ENCODE measurements around the gene KRR1.

The KRR1 gene

DNA sequence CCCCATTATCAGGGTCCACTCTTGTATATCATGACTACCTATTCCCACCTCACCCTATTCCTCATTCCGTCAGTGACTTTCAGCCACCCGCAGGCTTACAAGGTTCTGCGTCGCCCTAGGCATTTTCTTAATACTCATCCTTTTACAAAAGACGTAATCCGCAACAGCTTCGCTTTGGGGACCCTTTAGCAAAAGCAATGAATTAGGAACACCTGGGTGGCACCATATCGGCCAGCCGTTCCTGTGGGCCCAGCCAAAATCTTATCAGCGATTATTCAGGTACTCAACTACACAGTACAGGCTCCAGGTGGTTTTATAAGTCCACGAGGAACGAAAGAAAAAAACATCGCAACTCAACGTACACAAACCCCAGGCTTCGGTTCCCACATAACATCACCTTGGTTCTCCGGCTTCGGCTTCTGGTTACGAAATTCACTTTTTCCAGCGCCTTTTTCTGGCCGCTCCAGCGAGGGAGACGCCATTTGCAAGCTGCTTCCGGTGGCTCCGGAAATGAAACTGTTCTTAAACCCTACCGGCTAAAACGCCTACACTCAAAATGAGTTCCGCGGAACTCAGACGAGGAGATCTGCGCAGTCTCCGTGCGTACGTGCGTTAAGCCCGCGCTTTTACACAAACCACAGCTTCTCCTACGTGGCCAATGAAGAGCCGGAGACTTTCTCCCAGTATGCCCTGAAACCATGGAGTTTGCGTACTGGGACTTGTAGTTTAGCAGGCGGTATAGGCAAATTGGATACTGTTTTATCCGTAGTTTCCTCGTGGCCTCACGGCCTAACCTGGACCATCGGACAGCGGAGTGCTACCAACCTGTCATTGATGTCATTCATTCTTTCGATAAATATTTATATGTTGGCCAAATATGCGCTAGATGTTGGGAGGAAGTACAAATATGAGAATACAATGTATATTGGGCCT, at the start of gene KRR1:
Gene KRR1 (minus strand): TSS at position 494 of the 933 bp plus-strand sequence. CDS start 12 bp downstream, at position 482.
- peak; percentile 98 for FAIRE-seq

DNA sequence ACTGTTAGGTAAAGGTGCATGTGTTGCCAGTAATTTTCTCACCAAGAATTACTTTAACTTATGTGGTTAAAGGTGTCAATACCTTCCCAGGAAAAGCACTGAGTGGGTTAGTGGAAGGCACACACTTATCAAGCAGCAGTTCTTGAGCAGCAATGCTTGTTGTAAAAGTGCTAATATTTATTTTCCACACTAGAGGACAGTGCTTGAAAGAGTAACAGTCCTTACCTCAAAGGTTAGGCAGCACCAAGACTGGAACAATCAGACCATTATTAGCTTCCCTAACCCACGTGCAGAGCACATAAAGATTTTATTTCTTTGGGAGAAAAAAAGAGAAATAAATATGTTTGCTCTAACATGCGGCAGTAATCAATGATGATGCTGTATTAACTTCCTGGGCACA, 48.8 kb upstream of the KRR1 start:
- FAIRE-seq, result no peak

DNA sequence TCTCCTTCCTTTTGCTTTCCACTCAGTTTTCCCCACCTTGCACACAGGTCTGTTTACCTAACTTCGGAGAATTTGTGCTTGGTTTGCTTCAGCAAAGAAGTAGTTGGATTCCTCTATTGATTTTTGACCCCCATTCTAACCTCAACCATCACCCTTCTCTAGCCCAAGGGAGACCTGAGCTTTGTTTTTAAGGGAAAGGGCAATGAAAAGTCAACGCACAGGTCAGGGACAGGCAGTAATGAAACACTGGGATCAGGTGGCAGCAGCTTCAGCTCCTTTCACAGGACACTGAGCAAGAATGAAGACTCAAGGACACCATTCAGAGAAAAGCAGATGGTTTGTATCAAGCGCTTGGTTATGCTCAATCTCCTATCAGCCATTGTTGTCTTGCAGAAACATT, 46.9 kb upstream of the KRR1 start:
- no peak for FAIRE-seq

DNA sequence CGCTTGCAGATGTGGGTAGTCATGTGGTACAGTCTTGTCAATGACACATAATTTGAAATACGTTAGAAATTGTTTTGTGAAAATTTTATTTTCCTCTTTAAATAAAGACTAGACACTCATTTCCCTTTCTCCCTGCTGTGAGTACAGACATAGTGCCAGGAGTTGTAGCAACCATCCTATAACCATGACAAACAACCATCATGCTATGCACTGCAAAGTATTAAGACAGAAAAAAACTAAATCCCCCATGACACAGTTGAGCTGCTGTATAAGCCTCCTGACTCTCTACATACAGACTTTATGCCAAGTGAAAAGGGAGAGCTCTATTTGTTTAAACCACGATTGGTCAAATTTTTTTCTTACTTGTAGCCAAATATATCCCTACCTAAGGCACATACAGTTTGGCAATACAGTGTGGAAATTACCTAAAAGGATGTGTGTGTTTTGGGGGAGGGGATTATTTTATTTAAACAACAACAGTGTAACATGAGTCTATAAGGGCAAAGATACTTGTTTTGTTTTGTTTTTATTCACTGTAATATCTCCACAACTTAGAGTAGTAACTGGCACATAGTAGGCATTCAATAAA, 45.0 kb upstream of the KRR1 start:
- no peak for FAIRE-seq

DNA sequence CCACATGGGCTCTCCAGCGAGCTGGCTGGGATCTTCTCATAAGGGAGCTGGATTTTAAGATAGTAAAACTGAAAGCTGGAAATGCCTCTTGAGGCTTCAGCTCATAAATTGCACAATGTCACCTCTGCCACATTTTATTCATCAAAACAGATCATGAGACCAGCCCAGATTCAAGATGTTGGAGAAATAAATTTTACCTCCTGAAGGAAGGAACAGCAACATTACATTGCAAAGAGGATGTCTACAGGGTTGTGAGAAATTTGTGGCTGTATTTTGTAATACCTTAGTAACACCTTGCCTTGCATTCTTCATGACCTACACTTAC, 43.1 kb upstream of the KRR1 start:
- no peak for FAIRE-seq

DNA sequence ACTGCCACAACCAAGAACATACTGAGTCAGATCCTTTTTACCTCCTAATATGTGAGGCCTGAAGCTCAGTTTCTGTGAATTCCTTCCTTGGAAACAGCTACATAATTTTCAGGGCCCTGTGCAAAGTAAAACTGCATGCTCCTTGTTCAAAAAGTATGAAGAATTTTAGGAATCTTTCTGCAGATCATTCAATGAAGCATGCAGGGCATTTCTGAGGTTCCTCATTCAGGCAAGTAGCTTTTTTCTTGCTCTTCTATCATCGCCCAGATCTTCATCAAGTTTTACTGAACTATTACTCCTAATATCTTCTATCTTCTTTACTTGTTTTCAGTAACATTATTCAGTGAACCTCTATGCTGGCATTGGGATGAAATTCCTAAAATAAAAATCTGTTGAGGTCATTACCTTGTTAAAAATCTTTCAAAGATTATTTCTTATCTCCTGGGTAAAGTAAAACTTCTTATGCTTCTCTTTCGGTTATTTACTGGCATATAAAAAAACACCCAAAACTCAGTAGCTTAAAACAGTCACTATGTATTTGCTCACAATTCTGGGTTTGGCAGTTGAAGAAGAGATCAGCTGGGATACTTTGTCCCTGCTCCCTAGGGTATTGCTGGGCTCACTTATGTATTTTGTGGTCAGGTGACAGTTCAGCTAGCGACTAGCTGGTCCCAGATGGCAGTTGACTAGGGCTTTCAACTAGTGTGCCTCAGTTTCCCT, 42.6 kb upstream of the KRR1 start:
- peak; percentile 58 for FAIRE-seq

DNA sequence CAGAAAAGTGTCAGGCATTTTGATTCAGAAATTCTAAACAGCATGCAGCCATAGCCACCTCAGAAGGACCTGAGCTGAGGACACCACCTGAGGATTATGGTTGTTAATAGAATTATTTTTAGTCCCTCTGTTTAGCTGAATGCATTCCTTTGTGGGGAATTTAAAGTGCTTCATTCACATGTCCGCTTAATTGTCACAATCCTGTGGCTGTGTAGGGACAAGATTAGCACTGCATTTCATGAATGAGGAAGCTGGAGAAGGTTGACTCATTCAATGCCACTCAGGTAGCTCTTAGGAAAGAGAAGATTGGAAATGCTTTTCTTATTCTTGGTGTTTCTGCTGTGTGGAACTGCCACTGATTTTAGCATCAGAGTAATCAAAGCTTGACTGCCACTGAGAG, 42.0 kb upstream of the KRR1 start:
- FAIRE-seq, result no peak

DNA sequence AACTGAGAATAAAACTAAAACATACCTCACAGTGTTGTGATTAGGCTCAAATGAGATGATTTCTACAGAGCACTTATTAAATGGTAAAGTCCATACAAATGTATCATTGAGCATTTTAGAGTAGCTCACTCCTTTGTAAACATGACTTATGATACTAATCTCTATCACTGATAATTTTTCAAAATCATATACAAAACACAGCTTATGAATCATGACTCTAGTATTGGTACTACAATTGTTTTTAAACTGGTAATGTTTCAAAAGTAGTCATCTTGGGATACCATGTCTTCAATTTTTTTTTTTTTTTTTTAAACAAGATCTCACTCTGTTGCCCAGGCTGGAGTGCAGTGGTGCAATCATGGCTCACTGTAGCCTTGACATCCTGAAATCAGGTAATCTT, 40.1 kb upstream of the KRR1 start:
- FAIRE-seq, result no peak

DNA sequence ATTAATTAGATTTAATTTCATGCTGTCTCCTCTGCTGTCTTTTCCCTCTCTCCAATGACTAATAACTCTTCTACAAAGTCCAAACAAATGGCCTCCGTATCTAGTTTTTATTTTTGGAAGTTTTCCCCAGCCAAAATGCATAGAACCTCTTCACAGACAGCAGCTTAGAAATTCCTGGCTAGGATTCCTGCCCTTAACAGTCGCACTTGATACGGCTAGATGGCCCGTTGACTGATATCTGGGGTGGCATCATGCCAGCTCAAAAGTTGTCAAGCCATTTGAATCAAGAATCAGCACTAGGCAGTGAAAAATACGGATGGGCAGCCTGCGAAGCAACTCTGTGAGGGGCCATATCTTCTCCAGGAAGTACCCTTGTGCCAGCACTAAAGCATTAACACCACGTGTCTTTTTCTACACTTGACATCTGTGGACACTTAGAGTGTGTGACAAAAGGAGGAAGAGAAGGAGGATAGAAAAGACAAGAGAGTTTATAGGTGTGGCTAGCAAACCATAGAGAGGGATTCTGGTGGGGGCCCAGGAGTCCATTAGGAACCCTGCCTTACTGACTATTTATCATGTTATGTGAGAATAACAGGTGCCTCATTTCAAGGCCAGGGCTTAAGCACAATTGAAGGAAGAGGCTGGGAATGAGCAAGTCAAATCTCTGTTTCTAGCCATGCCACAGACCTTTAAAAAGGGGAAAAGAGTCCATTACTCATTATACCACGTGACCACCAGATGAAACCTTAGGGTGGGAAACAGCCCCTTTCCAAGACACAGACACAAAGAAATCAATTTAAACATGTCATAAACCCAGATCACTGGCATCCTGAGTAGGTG, 39.2 kb upstream of the KRR1 start:
- FAIRE-seq, result no peak

DNA sequence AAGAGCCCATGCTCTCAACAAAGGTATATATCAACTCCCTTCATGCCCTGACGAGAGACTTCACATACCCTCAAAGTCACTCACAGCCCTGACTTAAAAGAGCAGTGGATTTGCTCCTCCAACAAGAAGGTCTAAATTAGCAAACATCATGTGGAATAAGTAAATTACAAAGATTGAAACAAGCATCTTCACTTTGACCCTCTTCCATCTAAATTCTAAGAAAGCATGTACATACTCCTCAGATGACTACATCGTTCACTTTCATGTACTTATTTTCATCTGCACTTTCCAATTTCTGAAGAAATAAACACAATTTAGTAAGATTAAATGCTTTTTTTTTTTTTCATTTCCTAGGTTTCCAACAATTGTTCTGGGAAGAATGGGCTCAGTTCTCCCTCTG, 38.6 kb upstream of the KRR1 start:
- peak; percentile 56 for FAIRE-seq

DNA sequence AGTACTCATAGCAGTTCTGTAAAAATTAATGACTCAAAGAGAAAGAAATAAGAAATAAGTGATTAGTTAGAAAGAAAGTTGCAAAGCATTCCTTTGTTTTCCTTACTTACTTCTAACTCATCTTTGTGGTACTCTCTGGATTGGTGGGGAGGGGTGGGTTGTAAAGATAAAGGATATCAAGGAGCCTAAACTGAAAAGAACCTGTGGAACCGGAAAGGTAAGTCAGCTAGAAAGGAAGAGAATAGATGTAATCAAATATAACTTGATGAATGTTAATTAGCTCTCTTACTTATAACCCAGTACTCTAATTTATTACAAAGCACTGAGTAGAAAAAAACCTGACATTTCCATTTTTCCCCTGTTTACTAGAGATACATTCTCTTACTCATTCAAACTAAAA, 37.5 kb upstream of the KRR1 start:
- no peak for FAIRE-seq

DNA sequence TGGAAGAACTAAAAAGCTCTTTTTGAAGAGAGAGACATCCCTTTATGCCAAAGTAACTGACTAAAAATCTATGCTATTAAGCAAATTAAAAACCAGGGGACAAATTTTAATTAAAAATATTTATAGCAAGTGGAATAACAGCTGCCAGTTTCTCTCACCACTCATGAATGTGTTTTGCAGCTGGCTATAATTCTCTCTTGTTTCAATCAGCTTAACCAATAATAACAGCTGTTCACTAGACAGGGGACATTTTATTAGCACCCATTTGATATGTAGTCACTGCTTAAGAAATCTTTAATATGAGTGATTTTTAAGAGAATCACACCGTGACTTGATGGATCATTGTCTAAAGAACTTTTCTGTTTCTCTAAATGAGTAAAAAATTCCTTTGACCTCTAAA, 34.2 kb upstream of the KRR1 start:
- FAIRE-seq, result no peak

DNA sequence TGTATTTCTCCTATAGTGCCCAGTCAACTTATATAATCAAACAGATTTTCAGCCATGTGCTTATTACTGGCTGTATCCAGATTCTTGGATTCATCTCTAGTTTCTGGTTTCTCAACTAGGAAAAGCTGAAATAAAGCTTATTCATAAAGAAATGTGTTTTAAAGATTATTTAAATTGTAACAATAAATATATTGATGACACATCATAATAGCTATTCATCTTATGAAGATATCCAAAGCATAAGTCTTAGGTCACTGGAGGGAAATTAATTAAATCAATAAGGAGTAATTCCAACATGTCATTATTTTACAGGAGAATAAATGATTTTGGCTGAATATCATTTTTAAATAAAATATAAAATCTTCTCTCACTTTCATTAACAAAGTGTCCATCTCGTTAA, 32.1 kb upstream of the KRR1 start:
- peak; percentile 19 for FAIRE-seq

DNA sequence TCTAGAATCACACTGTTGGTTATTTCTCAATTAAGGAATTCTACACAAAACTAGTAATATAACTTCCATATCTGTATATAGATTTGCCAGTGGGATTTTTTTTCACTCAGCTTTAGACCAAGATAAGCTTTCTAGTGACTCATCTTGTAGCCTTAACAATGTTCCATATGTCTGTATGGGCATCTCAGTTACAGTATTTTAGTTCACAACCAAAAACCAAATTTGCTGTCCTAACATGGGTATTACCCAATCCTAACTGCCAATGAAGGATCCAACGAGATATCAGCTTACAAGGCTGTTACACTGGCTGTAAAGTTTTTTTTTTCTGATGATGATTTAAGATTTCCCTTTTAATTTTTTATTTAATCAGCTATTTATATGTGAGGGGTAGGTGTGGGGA, 31.5 kb upstream of the KRR1 start:
- no peak for FAIRE-seq

DNA sequence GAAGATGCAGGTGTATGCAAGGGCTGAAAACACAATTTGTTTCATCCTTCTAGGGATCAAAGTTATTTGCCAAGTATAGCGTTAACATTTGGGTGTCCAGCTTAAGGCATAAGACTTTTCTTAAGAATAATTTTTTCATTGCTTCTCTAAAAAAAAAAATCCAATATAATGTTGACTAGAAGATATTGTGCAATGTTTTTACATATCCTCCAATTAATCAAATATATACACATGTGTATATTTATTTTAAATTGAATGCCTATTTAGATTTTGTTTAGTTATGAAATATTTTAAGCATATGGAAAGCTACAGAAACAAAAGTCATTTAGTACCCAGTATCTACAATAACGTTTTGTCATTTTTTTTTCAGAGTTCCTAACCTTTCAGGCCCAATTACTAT, 28.5 kb upstream of the KRR1 start:
- no peak for FAIRE-seq

DNA sequence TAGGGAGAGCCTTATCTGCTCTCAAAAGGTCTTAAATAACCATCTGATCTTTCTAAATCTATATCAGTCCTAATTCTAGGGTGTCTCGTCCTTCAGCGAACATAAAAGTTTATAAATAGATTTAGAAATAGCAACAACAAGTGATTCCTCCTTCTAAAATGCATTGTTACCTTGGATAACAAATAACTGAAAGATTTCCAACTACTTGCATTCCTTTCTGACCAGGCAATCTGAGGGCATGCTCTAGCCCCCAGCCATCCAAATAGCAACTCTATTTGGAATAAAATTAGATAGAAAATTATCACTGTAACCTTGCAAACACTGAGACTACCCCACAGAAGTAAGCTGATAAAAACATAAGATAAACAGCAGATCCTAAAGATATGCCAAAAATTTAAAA, 21.8 kb upstream of the KRR1 start:
- no peak for FAIRE-seq

DNA sequence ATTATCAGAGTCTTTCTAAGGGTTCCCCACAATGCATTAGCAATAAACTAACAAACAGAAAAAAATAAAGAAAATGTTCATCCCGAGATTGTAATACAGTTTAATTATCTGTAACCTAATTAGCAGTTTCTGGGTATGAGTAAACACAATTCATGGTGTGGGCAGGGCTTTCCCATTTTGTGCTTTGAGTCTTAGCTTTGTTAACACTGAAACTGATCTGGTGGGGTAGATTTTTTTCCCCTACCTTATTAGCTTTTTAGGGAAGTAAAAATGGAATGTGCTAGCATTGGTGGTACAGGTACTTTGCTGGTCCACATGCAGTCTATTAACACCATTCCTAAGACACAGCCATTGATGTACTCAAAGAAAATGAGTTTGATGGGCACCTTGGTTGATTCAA, 18.4 kb upstream of the KRR1 start:
- no peak for FAIRE-seq

DNA sequence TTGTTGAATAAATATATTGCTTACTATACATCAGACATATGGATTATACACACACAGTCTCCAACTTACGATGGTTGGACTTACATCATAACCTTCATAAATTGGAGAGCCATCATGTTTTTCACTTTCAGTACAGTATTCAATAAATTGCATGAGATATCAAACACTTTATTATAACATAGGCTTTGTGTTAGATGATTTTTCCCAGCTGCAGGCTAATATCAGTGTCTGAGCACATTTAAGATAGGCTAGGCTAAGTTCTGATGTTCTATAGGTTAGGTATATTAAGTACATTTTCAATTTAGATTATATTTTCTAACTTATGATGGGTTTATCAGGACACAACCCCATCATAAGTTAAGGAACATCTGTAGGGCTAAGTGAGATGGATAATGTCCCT, 17.9 kb upstream of the KRR1 start:
- no peak for FAIRE-seq

DNA sequence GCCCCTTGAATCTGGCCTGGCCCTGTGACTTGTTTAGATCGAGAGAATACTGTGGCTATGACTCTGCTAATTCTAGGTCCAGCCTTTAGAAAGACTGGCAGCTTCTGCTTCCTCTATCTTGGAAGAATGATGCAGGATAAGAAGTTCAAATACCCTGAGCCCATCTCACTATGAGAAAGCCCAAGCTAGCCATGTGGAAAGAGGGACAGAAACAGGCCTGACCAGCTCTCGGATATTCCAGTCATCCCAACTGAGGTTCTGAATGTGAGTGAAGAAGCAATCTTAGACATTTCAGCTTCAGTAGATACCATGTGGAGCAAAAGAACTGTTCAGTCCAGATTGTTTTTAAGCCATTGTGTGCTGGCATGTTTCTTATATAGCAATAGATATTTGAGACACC, 17.3 kb upstream of the KRR1 start:
- FAIRE-seq, result no peak

DNA sequence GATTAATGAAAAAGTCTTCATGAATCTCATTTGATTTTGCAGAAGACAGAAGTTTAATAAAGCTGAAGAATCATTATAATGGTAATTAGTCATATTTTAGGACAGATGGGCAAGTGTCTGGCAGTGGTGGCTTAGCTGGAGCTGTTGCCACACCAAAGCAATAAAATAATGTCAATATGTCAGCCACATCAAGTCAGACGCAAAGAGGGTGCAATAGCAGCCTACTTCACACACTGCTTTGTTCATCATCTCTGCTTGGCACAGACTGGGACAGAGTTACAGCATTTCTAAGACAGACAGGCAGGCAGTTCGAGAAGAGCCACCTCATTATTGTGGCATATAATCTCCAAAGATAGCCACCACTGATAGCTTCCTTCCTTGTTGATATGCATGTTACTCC, 16.9 kb upstream of the KRR1 start:
- FAIRE-seq, result no peak

DNA sequence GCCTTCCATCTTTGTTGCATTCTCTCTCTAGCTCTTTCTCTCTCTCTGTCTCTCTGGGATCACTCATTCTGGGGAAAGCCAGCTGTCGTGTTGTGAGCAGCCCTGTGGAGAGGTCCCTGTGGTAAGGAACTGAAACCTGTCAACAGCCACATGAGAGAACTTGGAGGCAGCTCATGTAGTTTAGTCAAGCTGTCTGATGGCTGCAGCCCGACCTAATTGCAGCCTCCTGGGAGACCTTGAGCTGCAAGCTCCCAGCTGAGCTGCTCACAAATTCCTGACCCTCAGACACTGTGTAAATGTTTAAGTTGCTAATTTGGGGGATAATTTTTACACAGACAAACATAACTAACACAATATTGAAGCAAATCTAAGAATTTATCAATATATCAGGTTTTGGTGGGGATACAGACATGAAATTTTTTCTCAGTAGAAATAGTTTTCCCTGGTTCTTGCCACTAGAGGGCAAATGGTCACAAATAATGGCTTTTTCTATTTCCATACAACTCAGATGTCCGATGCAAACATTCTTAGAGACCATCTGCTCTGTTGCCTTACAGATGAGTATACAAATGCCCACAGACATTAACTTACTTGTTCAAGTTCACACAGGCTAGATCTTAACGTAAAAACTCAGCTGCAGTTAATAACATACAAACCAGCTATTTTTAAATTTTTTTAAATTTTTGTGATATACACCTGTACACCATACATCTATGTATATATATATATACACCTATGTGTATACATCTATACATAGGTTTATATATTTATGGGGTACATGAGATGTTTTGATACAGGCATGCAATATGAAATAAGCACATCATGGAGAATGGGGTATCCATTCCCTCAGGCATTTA, 15.5 kb upstream of the KRR1 start:
- peak; percentile 94 for FAIRE-seq

DNA sequence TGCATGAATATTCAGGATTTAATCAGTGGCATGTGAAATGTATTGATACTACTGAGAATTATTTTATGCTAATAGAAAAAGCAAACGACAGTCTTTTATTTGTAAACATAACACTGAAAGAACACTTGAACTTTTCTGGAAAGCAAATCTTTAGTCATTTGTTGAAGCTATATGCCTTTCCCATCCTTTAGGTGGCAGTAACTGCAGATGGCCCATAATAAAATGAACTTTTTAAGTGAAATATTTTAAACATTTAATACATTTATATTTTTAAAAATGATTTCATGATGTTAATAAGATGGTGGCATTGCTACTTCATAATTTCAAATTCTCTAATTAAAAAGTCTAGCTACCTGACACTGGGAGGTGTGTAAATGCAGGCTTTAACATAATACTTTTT, 13.9 kb upstream of the KRR1 start:
- FAIRE-seq, result peak; percentile 67

All from TTC549 (cell line).